ENCODE measurements around the gene CARMIL1. TPM values are rescaled to one million over a fixed set of nuclear protein-coding genes. Genes with fewer than 3 reads are reported as not detected.

The CARMIL1 gene
- total RNA-seq, 1 donor from 2014 or later = 19.1 TPM

GRCh38 chr6:25370178-25371036 is 91.2 kb downstream of the CARMIL1 start:
- peaks cover 40% of the 10 kb centered on the region for H3K4me1 Mint-ChIP-seq (ENCODE audit: low read depth, unreplicated experiment)
- peaks cover 7% of the 10 kb centered on the region for H3K9me3 Mint-ChIP-seq (ENCODE audit: unreplicated experiment)
- DNase-seq (ENCODE audit: low read depth) (no peak), FAIRE-seq (no peak)
- H3K9me3 ChIP-seq (ENCODE audit: insufficient read depth, low read depth, low read length) = no peaks in the 10 kb centered on the region
- H3K36me3 Mint-ChIP-seq (ENCODE audit: low read depth, unreplicated experiment) = peaks cover 3% of the 10 kb centered on the region
- no peak overlapping the region for H3K4me3 ChIP-seq (ENCODE audit: insufficient read depth, low read depth, low read length)
- H3K4me1 ChIP-seq (ENCODE audit: insufficient read depth, low read length) = peaks cover 3% of the 10 kb centered on the region
- H3K4me3 Mint-ChIP-seq (ENCODE audit: unreplicated experiment) = peak overlapping the region; percentile 13
- H3K27ac ChIP-seq (ENCODE audit: low read depth, low read length) = no peak overlapping the region
- H4K20me1 ChIP-seq (ENCODE audit: insufficient read depth, low read length) = no peaks in the 10 kb centered on the region
- no peak overlapping the region for H2AFZ ChIP-seq (ENCODE audit: low read depth, low read length)
- no peaks in the 10 kb centered on the region for H3K79me2 ChIP-seq (ENCODE audit: insufficient read depth, low read length)
- no peak overlapping the region for H3K9ac ChIP-seq (ENCODE audit: low read length)
- no peaks in the 10 kb centered on the region for H3K27me3 ChIP-seq (ENCODE audit: insufficient read depth, low read length)
- H3K27me3 Mint-ChIP-seq (ENCODE audit: low read depth, unreplicated experiment) = no peaks in the 10 kb centered on the region
- H3K27ac Mint-ChIP-seq (ENCODE audit: unreplicated experiment) = peak overlapping the region; percentile 77
- H3K36me3 ChIP-seq (ENCODE audit: insufficient read depth, low read length) = no peaks in the 10 kb centered on the region
- no peak overlapping the region for H3K4me2 ChIP-seq (ENCODE audit: low read length)
- TF ChIP-seq EZH2 (IDR thresholded peaks at IDR 0.05; ENCODE audit: insufficient read depth, low read length) = no peak
- TF ChIP-seq CTCF (IDR thresholded peaks at IDR 0.05; ENCODE audit: insufficient read depth, low read depth, low read length) = no peak

GRCh38 chr6:25371037-25371347 is 91.8 kb downstream of the CARMIL1 start:
- no peaks in the 10 kb centered on the region for H3K79me2 ChIP-seq (ENCODE audit: insufficient read depth, low read length)
- H3K4me3 Mint-ChIP-seq (ENCODE audit: unreplicated experiment) = no peak overlapping the region
- H3K9me3 ChIP-seq (ENCODE audit: insufficient read depth, low read depth, low read length) = no peaks in the 10 kb centered on the region
- DNase-seq (ENCODE audit: low read depth) (no peak), FAIRE-seq (no peak)
- no peaks in the 10 kb centered on the region for H3K36me3 ChIP-seq (ENCODE audit: insufficient read depth, low read length)
- peak overlapping the region; percentile 21 for H3K27ac Mint-ChIP-seq (ENCODE audit: unreplicated experiment)
- no peaks in the 10 kb centered on the region for H3K27me3 Mint-ChIP-seq (ENCODE audit: low read depth, unreplicated experiment)
- TF ChIP-seq CTCF (IDR thresholded peaks at IDR 0.05; ENCODE audit: insufficient read depth, low read depth, low read length) = no peak
- no peak for TF ChIP-seq EZH2 (IDR thresholded peaks at IDR 0.05; ENCODE audit: insufficient read depth, low read length)
- H3K36me3 Mint-ChIP-seq (ENCODE audit: low read depth, unreplicated experiment) = peaks cover 5% of the 10 kb centered on the region
- H3K4me1 ChIP-seq (ENCODE audit: insufficient read depth, low read length) = peaks cover 3% of the 10 kb centered on the region
- no peak overlapping the region for H3K4me3 ChIP-seq (ENCODE audit: insufficient read depth, low read depth, low read length)
- H2AFZ ChIP-seq (ENCODE audit: low read depth, low read length) = no peak overlapping the region
- no peak overlapping the region for H3K9ac ChIP-seq (ENCODE audit: low read length)
- H3K27ac ChIP-seq (ENCODE audit: low read depth, low read length) = no peak overlapping the region
- H3K4me2 ChIP-seq (ENCODE audit: low read length) = no peak overlapping the region
- H3K27me3 ChIP-seq (ENCODE audit: insufficient read depth, low read length) = no peaks in the 10 kb centered on the region
- H3K9me3 Mint-ChIP-seq (ENCODE audit: unreplicated experiment) = peaks cover 11% of the 10 kb centered on the region
- no peaks in the 10 kb centered on the region for H4K20me1 ChIP-seq (ENCODE audit: insufficient read depth, low read length)
- peaks cover 40% of the 10 kb centered on the region for H3K4me1 Mint-ChIP-seq (ENCODE audit: low read depth, unreplicated experiment)

- H3K27me3 Mint-ChIP-seq (ENCODE audit: low read depth, unreplicated experiment) = no peaks in the 10 kb centered on the region
- H3K9me3 ChIP-seq (ENCODE audit: insufficient read depth, low read depth, low read length) = no peaks in the 10 kb centered on the region
- H3K4me1 ChIP-seq (ENCODE audit: insufficient read depth, low read length) = no peaks in the 10 kb centered on the region
- H3K4me2 ChIP-seq (ENCODE audit: low read length) = no peak overlapping the region
- FAIRE-seq (no peak), DNase-seq (ENCODE audit: low read depth) (no peak)
- H3K27me3 ChIP-seq (ENCODE audit: insufficient read depth, low read length) = no peaks in the 10 kb centered on the region
- no peak for TF ChIP-seq CTCF (IDR thresholded peaks at IDR 0.05; ENCODE audit: insufficient read depth, low read depth, low read length)
- H3K4me3 ChIP-seq (ENCODE audit: insufficient read depth, low read depth, low read length) = no peak overlapping the region
- no peak overlapping the region for H3K9ac ChIP-seq (ENCODE audit: low read length)
- peaks cover 11% of the 10 kb centered on the region for H3K9me3 Mint-ChIP-seq (ENCODE audit: unreplicated experiment)
- H4K20me1 ChIP-seq (ENCODE audit: insufficient read depth, low read length) = peaks cover 5% of the 10 kb centered on the region
- H3K4me3 Mint-ChIP-seq (ENCODE audit: unreplicated experiment) = no peak overlapping the region
- H3K27ac ChIP-seq (ENCODE audit: low read depth, low read length) = no peak overlapping the region
- peaks cover 9% of the 10 kb centered on the region for H3K4me1 Mint-ChIP-seq (ENCODE audit: low read depth, unreplicated experiment)
- no peak overlapping the region for H2AFZ ChIP-seq (ENCODE audit: low read depth, low read length)
- no peak overlapping the region for H3K27ac Mint-ChIP-seq (ENCODE audit: unreplicated experiment)
- no peaks in the 10 kb centered on the region for H3K36me3 ChIP-seq (ENCODE audit: insufficient read depth, low read length)
- peaks cover 7% of the 10 kb centered on the region for H3K36me3 Mint-ChIP-seq (ENCODE audit: low read depth, unreplicated experiment)
- no peaks in the 10 kb centered on the region for H3K79me2 ChIP-seq (ENCODE audit: insufficient read depth, low read length)
Measured at GRCh38 chr6:25375125-25375524, 96.0 kb downstream of the CARMIL1 start.

Data from astrocyte (in vitro differentiated cells and primary cell).